HFFc6 (cell line): Measurements from ENCODE around the gene ACRBP. TPM values are rescaled to one million over a fixed set of nuclear protein-coding genes. Genes with fewer than 3 reads are reported as not detected.

Experiments
- DNase-seq: peaks from one replicate; pipeline ENCODE4 v3.0.0-alpha.2; 2018
- H3K27ac Mint-ChIP-seq: 2 replicates; pipeline ENCODE4 v1.8.0; 2020; ENCODE audit warnings: mild to moderate bottlenecking, mixed read lengths
- H3K27me3 Mint-ChIP-seq: 2 replicates; pipeline ENCODE4 v1.8.0; 2021; ENCODE audit warnings: mild to moderate bottlenecking, moderate library complexity, mixed read lengths; ENCODE audit not compliant: insufficient read depth
- H3K36me3 Mint-ChIP-seq: 2 replicates; pipeline ENCODE4 v1.8.0; 2021; ENCODE audit warnings: low read depth, mixed read lengths
- H3K4me1 Mint-ChIP-seq: 2 replicates; pipeline ENCODE4 v1.8.0; 2020; ENCODE audit warnings: low read depth, mixed read lengths
- H3K4me3 Mint-ChIP-seq: 2 replicates; pipeline ENCODE4 v1.8.0; 2020; ENCODE audit warnings: mild to moderate bottlenecking, moderate library complexity, mixed read lengths
- H3K9me3 Mint-ChIP-seq: 2 replicates; pipeline ENCODE4 v1.8.0; 2020; ENCODE audit warnings: mild to moderate bottlenecking, mixed read lengths
- total RNA-seq, 6 experiments: library from RNA; stranded (reverse); fragmentation: NEBNext Ultra II Directional; extraction: Animal tissue kit (Norgen Biotek cat#: 25700); gene quantifications; 2 replicates in 1 of 6; 3 replicates in 5 of 6; pipeline ENCODE4 v1.2.3, GENCODE V29; 2021
- TF ChIP-seq, protein P1 (sequence below): fragments of 200-600 bp; sonication (generic); IDR thresholded peaks from 2 replicates; pipeline ENCODE4 v1.5.0; 2021; ENCODE audit warnings: antibody characterized with exemption, mild to moderate bottlenecking

The ACRBP gene
- total RNA-seq, 6 experiments from 2014 or later, result not detected

DNA sequence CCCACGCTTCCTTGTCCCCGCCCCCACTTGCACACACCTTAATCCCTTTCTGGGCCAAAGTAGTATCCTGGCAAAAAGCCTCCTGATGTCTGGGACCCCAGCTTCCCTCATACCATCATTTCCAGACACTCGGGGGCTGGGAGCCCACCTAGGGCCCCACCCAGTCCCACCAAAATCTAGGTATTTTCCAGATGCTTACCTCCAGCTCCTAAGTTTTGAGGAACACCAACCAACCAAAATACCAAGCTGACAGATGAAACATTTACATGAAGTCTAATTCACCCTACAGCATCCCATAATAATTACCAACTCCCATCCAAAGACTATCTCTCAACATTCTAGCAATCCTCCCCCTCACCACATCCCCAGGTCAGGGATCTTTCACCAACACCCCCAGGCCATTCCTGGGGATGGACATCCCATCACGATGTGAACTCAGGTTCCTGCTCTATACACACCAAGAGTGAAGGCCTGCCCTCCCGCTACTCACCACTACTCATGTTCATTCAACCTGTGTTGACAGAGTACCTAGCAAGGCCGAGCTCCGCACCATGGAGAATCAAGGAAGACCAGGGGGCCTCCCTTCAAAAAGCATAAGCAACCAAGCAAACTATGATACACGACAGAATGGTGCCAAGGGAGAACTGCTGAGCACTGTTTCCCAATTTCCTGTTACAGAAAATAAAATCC, 38.5 kb downstream of the ACRBP start:
- H3K4me1 Mint-ChIP-seq, result peaks cover 39% of the 10 kb centered on the region
- H3K27me3 Mint-ChIP-seq, result no peaks in the 10 kb centered on the region; the same call in 1 of the 2 replicates
- H3K27ac Mint-ChIP-seq, result no peak overlapping the region
- peaks cover 17% of the 10 kb centered on the region for H3K36me3 Mint-ChIP-seq
- no peak for DNase-seq
- H3K9me3 Mint-ChIP-seq, result no peaks in the 10 kb centered on the region
- TF ChIP-seq, protein P1, sequence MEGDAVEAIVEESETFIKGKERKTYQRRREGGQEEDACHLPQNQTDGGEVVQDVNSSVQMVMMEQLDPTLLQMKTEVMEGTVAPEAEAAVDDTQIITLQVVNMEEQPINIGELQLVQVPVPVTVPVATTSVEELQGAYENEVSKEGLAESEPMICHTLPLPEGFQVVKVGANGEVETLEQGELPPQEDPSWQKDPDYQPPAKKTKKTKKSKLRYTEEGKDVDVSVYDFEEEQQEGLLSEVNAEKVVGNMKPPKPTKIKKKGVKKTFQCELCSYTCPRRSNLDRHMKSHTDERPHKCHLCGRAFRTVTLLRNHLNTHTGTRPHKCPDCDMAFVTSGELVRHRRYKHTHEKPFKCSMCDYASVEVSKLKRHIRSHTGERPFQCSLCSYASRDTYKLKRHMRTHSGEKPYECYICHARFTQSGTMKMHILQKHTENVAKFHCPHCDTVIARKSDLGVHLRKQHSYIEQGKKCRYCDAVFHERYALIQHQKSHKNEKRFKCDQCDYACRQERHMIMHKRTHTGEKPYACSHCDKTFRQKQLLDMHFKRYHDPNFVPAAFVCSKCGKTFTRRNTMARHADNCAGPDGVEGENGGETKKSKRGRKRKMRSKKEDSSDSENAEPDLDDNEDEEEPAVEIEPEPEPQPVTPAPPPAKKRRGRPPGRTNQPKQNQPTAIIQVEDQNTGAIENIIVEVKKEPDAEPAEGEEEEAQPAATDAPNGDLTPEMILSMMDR, result peak; percentile 18; the same call in 1 of the 2 replicates
- H3K4me3 Mint-ChIP-seq, result no peak overlapping the region

DNA sequence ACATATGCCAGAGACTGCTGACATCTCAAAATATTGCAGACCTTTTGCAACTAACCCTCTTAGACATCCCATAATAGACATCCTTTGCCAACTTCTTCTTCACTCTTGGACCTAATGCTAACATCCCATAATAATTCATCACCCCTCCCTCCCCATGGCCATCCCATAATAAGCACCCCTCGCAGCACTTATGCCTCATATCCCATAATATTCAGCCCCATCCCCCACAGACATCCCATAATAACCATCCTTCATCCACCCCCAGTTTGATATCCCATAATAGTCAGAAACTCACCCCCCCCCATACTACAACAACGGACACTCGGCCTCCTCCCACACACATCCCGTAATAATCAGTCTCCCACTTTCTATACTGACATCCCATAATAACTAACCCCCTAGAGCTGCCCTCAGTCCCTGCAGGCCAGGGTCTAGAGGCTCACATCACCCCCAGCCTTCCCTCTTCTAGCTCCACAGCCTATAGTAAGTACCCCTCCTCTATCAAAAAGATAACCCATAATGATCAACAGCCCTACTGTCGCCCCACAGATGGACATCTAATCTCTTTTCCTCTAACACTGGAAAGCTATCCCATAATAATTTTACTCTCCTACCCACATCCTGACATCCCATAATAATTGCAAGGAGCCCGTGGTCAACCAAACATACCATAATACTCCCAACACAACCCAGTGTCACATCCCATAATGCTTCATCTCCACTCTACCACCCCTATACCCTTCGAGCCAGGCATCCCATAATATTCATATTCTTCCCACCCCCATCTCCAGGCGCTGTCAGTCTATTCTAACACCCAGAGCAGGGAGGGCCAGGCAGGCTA, 39.3 kb downstream of the ACRBP start:
- peaks cover 41% of the 10 kb centered on the region for H3K4me1 Mint-ChIP-seq
- H3K27me3 Mint-ChIP-seq, result no peaks in the 10 kb centered on the region; the same call in 1 of the 2 replicates
- H3K9me3 Mint-ChIP-seq, result no peaks in the 10 kb centered on the region
- TF ChIP-seq, protein P1, result no peak
- no peak overlapping the region for H3K27ac Mint-ChIP-seq
- no peak overlapping the region for H3K4me3 Mint-ChIP-seq
- peak; percentile 29 for DNase-seq
- peaks cover 20% of the 10 kb centered on the region for H3K36me3 Mint-ChIP-seq

DNA sequence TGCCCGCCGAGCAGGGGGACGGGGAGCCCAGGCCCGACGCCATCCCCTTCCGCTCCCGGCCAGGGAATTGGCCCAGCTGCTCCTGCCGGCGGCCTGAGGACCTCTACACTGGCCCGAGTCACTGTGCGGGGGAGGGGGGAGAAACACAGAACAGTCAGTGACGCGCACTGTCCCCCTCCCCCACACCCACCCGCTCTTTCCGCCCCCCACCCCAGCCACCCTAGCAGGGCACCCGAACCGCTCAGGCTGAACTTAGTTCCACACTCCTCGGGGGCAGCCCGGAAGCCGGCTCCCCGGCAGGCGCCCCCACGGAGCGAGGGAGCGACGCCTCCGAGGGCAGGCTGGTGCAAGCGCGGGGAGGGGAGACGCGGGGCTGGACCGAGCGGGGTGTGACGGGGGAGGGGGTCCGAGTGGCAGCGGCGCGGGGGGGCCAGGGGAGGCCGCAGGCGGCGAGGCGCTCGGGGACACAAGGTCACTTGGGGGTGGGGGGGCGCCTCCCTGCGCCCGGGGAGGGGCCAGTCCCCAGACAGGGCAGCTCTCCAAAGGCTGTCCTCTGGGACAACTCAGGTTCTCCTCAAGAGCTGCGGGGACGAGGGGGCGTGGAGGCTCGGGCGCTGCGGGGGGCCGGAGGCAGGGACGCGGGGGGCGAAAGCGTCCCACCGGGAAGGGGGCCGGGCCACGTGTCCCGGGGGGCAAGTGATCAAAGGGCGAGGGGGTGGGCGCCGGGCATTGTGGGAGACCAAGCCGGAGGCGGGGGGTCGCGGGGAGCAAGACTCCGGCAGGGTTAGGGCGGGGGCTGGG, 40.7 kb downstream of the ACRBP start:
- peaks cover 39% of the 10 kb centered on the region for H3K4me1 Mint-ChIP-seq
- peak overlapping the region; percentile 70; the same call in 1 of the 2 replicates for H3K27ac Mint-ChIP-seq
- DNase-seq, result no peak
- no peak overlapping the region; the same call in 1 of the 2 replicates for H3K4me3 Mint-ChIP-seq
- peaks cover 29% of the 10 kb centered on the region for H3K36me3 Mint-ChIP-seq
- H3K27me3 Mint-ChIP-seq, result no peaks in the 10 kb centered on the region; the same call in 1 of the 2 replicates
- no peaks in the 10 kb centered on the region for H3K9me3 Mint-ChIP-seq
- TF ChIP-seq, protein P1, result no peak

DNA sequence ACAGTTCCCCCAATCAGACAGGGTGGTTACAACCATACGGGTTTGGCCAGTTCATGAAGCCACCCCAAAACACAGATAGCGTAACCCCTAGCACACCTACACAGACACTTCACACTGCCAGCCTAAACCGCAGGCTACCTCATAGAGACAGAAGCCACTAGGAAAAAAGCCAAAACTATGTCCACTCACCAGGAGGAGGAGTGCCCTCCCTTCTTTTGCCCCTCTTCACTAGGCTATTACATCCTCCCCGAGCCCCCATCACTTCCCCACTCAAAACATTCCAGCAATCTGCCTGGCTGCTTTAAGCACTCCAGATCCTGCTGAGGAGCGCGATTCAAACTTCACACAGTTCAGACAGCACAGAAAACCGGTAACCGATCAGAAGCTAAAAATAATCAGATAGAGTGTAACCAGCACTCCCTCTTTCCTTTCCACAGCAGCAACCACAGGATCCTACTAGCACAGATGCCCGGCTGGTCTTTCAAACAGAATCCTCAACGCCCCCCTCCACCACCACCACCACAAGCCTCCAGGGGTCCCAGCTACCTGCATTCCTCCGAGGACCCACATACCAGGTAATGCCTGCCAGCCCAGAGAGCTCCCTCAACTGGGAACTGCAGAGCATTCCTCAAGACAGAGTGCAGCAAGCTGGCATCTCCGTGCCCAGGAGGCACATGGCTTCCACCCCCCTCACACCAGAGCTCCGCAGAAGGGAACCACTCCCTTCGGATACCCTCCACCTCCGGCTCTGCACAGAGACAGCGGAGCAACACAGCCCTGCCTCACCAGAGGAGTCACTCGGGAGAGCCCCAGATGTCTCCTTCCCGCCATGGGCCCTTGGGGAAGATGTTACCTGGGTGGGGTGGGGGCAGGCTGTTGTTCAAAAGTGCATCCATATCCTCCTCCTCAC, 41.6 kb downstream of the ACRBP start:
- Mint-ChIP-seq H3K4me1 (peaks cover 39% of the 10 kb centered on the region), H3K4me3 (no peak overlapping the region; the same call in 1 of the 2 replicates), H3K27me3 (no peaks in the 10 kb centered on the region; the same call in 1 of the 2 replicates), H3K9me3 (no peaks in the 10 kb centered on the region), H3K27ac (peak overlapping the region; percentile 70), H3K36me3 (peaks cover 31% of the 10 kb centered on the region)
- DNase-seq, result peak; percentile 24
- TF ChIP-seq, protein P1, result no peak
